Left lobe of liver (tissue), 2 donors: Measurements from ENCODE around the gene PFKFB3. TPM values are rescaled to one million over a fixed set of nuclear protein-coding genes. Genes with fewer than 3 reads are reported as not detected.
"Not testable (repeated sequence)": the region's sequence is repeated elsewhere in the genome, so short reads cannot be mapped to it uniquely, and the experiment has no call there.

ENCODE experiments used
- ATAC-seq: fragments of 200-7000 bp; cut with Tn5 transposase; one replicate; pipeline ENCODE4 v1.9.1; 2020; ENCODE audit warnings: mild to moderate bottlenecking, moderate library complexity
- DNase-seq: peaks from one replicate; pipeline ENCODE4 v3.0.0-alpha.2; 2020; ENCODE audit warnings: low spot score
- total RNA-seq: library from RNA; stranded (reverse); gene quantifications from one replicate; pipeline ENCODE4 v1.2.1, GENCODE V29; 2021
- donor health status: DM: no; HTN: no; CAD: no; lungs with moderate emphysema.
- donor health status: DM: no; HTN: yes; CAD: no.

The PFKFB3 gene
- total RNA-seq, 1 donor from 2014 or later: 39.2 TPM

- ATAC-seq (no peak), DNase-seq (no peak)
These were observed 24.9 kb upstream of the PFKFB3 start for GRCh38 chr10:6177880-6178281.

- ATAC-seq (no peak), DNase-seq (no peak)
These were observed 24.2 kb upstream of the PFKFB3 start for GRCh38 chr10:6178581-6178980.

DNA sequence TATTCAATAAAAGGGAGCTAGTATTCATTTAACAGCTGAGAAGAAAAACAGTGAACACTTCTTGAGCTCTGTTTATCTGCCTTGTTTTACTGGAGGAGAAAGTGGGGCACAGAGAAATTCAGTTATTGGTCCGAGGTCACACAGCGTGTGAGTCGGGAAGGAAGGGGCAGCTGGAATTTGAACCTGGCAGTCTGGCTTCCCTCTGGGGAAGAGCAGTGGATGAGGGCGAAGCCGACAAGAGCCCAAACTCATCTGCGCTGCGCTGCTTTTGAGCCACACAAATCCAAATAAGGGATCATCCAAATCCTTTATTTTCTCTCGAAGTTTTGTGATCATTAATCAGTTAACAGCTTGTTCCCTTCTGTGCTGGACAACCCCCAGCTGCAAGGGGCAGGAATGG lies 23.7 kb upstream of the PFKFB3 start:
- DNase-seq (no peak), ATAC-seq (no peak)

DNA sequence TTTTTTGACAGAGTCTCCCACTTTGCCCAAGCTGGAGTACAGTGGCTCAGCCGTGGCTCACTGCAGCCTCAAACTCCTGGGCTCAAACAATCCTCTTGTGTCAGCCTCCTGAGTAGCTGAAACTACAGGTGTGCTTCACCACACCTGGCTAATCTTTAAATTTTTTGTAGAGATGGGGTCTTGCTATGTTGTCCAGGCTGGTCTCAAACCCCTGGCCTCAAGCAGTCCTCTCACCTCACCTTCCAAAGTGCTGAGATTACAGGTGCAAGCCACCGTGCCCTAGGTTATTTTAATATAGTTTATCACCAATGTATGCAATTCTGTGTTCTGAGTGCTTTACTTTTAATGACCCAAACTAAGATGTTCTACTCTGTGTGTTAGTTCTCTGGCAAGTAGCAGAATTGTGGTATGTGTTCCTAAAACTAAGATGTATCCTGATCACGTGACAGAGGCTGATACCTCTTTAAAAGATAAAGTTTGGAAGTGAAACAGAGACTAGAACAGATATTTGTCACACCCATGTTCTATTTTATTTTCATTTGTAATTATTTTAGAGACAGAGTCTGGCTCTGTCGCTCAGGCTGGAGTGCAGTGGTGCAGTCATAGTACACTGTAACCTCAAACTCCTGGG lies 22.1 kb upstream of the PFKFB3 start:
- ATAC-seq: no peak

GRCh38 chr10:6181249-6181648 lies 21.5 kb upstream of the PFKFB3 start:
- DNase-seq: no peak
- no peak for ATAC-seq

More for the DNA sequence above, 22.1 kb upstream of the PFKFB3 start:
- DNase-seq: no peak

- DNase-seq: peak; percentile 59
- ATAC-seq: peak; percentile 83
These were observed 20.2 kb upstream of the PFKFB3 start for GRCh38 chr10:6182454-6183098.

DNA sequence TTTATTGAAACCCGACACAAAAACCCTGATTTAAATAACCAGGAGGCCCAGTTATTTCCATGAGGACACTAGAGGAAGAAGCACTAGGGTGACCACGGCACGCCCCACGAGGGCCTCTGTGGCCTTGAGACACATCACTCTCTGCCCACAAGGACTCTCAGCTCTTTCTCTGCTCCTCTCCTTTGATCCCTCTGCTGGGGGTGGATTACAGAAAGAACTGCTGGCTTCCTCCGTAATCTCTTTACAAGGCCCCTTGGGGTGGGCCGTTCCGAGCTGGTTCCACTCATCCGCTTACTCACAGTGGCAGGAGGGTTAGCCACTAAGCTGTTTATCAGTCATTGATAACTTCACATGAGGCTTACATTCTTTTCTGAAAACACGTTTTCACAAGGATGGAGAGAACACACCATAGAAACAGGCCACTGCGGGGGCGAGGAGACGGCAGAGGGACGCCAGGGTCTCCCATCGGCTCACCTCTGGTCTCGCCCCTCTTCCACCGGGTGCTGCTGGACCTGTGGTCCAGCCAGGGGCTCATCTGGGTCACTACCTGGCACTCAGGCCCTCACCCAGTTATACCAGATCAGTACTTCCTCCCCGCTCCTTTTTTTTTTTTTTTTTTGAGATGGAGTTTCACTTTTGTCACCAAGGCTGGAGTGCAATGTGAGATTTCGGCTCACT lies 17.6 kb upstream of the PFKFB3 start:
- ATAC-seq (no peak), DNase-seq (no peak)

DNA sequence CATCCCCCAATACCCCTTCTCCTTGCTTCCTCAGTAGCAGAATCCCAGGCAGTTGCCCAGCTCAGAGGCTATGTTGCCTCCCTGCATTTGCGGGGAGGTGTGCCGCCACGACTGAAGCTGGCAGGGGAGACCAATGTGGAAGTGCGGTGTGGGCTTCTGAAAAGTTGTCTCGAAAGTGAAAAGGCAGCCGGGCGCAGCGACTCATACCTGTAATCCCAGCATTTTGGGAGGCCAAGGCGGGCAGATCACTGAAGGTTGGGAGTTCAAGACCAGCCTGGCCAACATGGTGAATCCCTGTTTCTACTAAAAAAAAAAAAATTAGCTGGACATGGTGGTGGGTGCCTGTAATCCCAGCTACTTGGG lies 15.9 kb upstream of the PFKFB3 start:
- ATAC-seq (no peak), DNase-seq (no peak)

DNA sequence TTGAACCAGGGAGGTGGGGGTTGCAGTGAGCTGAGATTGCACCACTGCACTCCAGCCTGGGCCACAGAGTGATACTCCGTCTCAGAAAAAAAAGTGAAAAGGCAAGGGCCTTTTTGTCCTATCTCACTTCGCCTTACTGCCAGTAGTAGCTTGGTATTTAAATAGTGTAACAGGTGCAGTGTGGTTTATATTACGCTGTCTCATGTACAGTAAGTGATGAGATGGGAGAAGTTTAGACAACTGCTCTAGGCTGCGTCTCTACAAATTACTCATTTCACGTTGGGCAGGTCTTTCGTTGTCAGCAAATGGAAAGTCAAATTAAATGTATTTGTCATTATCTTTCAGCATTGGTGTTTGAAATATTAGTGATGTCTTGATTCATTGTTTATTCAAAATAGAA lies 15.5 kb upstream of the PFKFB3 start:
- no peak for DNase-seq
- no peak for ATAC-seq

DNA sequence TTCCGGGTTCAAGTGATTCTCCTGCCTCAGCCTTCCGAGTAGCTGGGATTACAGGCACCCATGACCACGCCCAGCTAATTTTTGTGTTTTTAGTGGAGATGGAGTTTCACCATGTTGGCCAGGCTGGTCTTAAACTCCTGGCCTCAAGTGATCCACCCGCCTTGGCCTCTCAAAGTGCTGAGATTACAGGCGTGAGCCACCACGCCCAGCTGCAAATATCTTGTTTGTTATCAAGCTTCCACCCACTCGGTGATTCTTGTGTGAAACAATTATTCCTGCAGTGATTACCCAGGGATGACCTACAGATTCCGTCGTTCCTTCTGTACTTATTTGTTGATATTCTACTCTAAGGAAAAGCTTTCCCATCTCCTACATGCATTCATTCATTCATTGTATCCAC lies 12.7 kb upstream of the PFKFB3 start:
- DNase-seq: not testable (repeated sequence)

DNA sequence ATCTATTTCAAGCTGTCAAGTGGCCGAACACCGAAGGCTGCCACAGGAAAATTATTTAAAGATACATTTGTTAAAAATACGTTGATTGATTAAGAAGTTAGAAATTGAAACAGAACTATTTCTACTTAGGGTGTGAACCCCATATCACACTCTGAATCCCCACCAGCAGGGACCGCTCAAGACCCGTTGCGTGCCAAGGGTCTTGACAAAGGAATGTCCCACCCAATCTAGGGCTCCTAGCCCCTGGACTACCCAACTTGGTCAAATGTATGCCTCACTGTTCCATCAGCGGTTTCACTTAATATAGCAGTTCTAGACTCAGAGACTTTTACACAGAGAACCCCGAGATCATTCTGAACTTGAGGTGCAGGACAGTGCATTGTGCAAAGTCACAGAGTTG lies 11.6 kb upstream of the PFKFB3 start:
- ATAC-seq: no peak
- no peak for DNase-seq

More for the DNA sequence above, 12.7 kb upstream of the PFKFB3 start:
- ATAC-seq: not testable (repeated sequence)

DNA sequence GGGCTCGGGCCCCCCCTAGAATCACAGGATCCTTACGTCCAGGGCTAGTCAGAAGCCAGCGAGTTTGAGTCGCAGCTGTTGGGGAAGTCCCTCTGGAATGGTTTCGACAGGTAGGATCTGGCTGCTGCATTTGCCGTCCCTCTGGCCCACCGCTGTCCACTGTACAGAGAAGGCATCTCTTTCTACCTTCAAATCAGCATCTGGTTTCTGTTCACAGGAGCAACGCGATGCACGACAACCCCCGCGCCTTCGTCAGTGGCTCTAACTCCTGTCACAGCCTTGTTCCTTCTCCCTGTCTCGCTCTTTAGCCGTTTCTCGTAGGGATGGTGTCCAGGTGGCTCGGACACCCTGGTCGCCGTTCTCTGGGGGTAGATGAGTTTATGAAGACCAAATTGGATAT lies 11.2 kb upstream of the PFKFB3 start:
- DNase-seq: no peak
- ATAC-seq: no peak

DNA sequence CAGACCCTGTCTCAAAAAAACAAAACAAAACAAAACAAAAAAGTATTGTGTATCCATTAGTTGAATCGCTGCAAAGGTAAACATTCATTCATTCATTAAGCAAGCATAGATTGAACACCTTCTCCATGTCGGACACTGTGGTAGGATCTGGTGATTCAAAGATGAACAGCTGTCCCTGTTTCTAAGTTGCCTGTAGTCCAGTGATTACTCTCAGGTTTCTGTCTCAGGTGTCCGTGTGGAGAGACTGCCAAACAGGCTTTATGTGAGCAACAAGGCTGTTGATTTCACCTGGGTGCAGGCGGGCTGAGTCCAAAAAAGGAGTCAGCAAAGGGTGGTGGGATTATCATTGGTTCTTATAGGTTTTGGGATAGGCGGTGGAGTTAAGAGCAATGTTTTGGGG lies 9.4 kb upstream of the PFKFB3 start:
- ATAC-seq, DNase-seq: not testable (repeated sequence)

DNA sequence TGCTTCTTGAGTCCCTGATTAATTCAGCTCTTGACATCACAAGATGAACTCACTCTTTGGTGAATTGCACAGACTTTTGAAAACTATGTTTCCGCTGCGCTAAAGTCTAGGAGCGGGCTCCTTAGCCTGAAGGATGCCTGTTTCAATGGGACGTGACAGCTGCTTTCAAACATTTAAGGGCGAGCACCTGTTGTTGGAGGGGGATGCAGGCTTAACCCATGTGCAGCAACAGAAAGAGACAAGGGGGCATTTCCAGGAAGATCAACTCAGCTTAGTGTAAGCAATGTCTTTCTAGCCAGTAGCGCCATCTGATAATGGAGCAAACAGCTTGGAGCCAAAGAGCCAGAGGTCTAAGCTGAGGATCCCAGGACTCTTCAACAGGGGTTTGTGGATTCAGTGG lies 8.4 kb upstream of the PFKFB3 start:
- DNase-seq: no peak
- no peak for ATAC-seq

- no peak for DNase-seq
- no peak for ATAC-seq
These were observed 7.4 kb upstream of the PFKFB3 start for GRCh38 chr10:6195376-6195775.

GRCh38 chr10:6195846-6196245 lies 6.9 kb upstream of the PFKFB3 start:
- no peak for ATAC-seq
- no peak for DNase-seq

DNA sequence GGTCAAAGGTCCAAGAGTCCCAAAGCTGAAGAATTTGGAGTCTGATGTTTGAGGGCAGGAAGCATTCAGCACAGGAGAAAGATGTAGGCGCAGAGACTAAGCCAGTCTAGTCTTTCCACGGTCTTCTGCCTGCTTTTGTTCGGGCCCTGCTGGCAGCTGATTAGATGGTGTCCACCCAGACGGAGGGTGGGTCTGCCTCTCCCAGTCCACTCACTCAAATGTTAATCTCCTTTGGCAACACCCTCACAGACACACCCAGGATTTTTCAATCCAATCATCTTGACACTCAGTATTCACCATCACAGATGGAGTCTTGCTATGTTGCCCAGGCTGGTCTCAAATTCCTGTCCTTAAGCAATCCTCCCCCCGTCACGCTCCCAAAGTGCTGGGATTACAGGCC lies 6.2 kb upstream of the PFKFB3 start:
- not testable (repeated sequence) for DNase-seq, ATAC-seq

DNA sequence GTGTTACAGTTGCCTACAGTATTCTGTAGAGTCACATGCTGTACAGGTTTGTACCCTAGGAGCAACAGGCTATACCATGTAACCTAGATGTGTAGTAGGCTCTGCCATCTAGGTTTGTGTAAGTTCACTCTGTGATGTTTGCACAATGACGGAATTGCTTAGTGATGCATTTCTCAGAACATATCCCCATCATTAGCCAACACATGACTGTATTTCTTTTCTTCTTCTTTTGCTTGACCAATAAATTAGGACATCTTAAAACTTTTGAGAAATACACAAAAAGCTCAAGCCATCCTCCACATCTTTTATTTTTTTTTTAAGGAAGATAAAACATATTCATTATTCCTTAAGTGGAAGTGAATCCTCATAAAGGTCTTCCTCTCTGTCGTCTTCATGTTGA lies 5.4 kb upstream of the PFKFB3 start:
- ATAC-seq: no peak
- DNase-seq: no peak

- DNase-seq (no peak), ATAC-seq (no peak)
These were observed 4.6 kb upstream of the PFKFB3 start for GRCh38 chr10:6198171-6198570.

- ATAC-seq: peak; percentile 42
- DNase-seq: peak; percentile 89
These were observed 3.5 kb upstream of the PFKFB3 start for GRCh38 chr10:6199131-6199733.

- DNase-seq: no peak
- no peak for ATAC-seq
These were observed 2.3 kb upstream of the PFKFB3 start for GRCh38 chr10:6200440-6200733.
